IMR-90 (cell line): Measurements from ENCODE around the gene UPF1. TPM values are rescaled to one million over a fixed set of nuclear protein-coding genes. Genes with fewer than 3 reads are reported as not detected.

Experiments used
- ATAC-seq: fragments of 200-7000 bp; cut with Tn5 transposase; 2 replicates; pipeline ENCODE4 v1.9.1; 2020; ENCODE audit warnings: low read depth, mild to moderate bottlenecking, moderate library complexity
- BruUV-seq: library from RNA; stranded (reverse); fragments of 400-500 nt; replicated peaks from 2 replicates; lab custom pipeline; 2021; lab: Mats Ljungman, UMichigan
- CTCF ChIA-PET: fragments of 300-600 bp; formaldehyde crosslinking; extraction: SDS; loops from one replicate; lab custom pipeline; 2021; ENCODE audit warnings: antibody characterized with exemption; lab: Yijun Ruan, JAX
- POLR2A ChIA-PET: fragments of 300-600 bp; sonication (Branson Sonifier 250); formaldehyde crosslinking; loops from one replicate; lab custom pipeline; 2022; ENCODE audit warnings: antibody characterized with exemption; ENCODE audit not compliant: unreplicated experiment; lab: Charles Lee
- DNase-seq: peaks from one replicate; pipeline ENCODE4 v3.0.0; 2013
- H2AFZ ChIP-seq: replicated peaks from 2 replicates; pipeline ENCODE3; 2013; ENCODE audit warnings: low read length, mild to moderate bottlenecking; ENCODE audit not compliant: poor library complexity
- H2AK5ac ChIP-seq: 2 replicates; pipeline ENCODE4 v1.6.1; 2013; ENCODE audit warnings: low read depth, low read length, inconsistent platforms
- H2AK9ac ChIP-seq: replicated peaks from 2 replicates; pipeline ENCODE3; 2013; ENCODE audit warnings: mild to moderate bottlenecking, low read depth, low read length, moderate library complexity; ENCODE audit not compliant: poor library complexity
- H2BK120ac ChIP-seq: 2 replicates; pipeline ENCODE4 v1.6.1; 2013; ENCODE audit warnings: low read depth, low read length, inconsistent platforms
- H2BK15ac ChIP-seq: 3 replicates; pipeline ENCODE4 v1.6.1; 2013; ENCODE audit warnings: low read depth, low read length, inconsistent platforms
- H2BK20ac ChIP-seq: 2 replicates; pipeline ENCODE4 v1.6.1; 2013; ENCODE audit warnings: low read depth, mild to moderate bottlenecking, inconsistent platforms, low read length, moderate library complexity
- H2BK5ac ChIP-seq: 2 replicates; pipeline ENCODE4 v1.6.1; 2013; ENCODE audit warnings: mild to moderate bottlenecking, low read depth, low read length, inconsistent platforms; ENCODE audit not compliant: poor library complexity, severe bottlenecking
- H3K14ac ChIP-seq: replicated peaks from 2 replicates; pipeline ENCODE4 v1.6.1; 2013; ENCODE audit warnings: low read depth, low read length, inconsistent platforms
- H3K18ac ChIP-seq: 2 replicates; pipeline ENCODE4 v1.6.1; 2013; ENCODE audit warnings: low read depth, low read length, control low read depth
- H3K23ac ChIP-seq: 2 replicates; pipeline ENCODE4 v1.6.1; 2013; ENCODE audit warnings: low read depth, low read length, inconsistent platforms
- H3K27ac ChIP-seq: 2 replicates; pipeline ENCODE4 v1.5.1; 2013; ENCODE audit warnings: mild to moderate bottlenecking, control low read depth, low read length; ENCODE audit not compliant: insufficient read depth
- H3K27me3 ChIP-seq: 2 replicates; pipeline ENCODE4 v1.6.1; 2013; ENCODE audit warnings: low read length; ENCODE audit not compliant: control insufficient read depth, insufficient read depth
- H3K36me3 ChIP-seq: 2 replicates; pipeline ENCODE4 v1.6.1; 2013; ENCODE audit warnings: low read length, mixed read lengths; ENCODE audit not compliant: control insufficient read depth, insufficient read depth
- H3K4ac ChIP-seq: 2 replicates; pipeline ENCODE4 v1.6.1; 2013; ENCODE audit warnings: low read depth, low read length, inconsistent platforms
- H3K4me1 ChIP-seq: 2 replicates; pipeline ENCODE4 v1.6.1; 2013; ENCODE audit warnings: low read length, mixed read lengths; ENCODE audit not compliant: control insufficient read depth, insufficient read depth
- H3K4me2 ChIP-seq: 2 replicates; pipeline ENCODE4 v1.6.1; 2013; ENCODE audit warnings: low read depth, mild to moderate bottlenecking, control low read depth, low read length, moderate library complexity
- H3K4me3 ChIP-seq: 2 replicates; pipeline ENCODE4 v1.5.1; 2013; ENCODE audit warnings: low read depth, mild to moderate bottlenecking, control low read depth, low read length, moderate library complexity; ENCODE audit not compliant: insufficient read depth
- H3K56ac ChIP-seq: 2 replicates; pipeline ENCODE4 v1.6.1; 2013; ENCODE audit warnings: low read length, inconsistent platforms; ENCODE audit not compliant: insufficient read depth; ENCODE audit errors: extremely low read depth
- H3K79me1 ChIP-seq, 2 experiments: 2 replicates each; pipeline ENCODE4 v1.6.1; 2013; ENCODE audit warnings: low read length in 2 of 2, inconsistent platforms in 1 of 2, low read depth in 1 of 2
- H3K9ac ChIP-seq: 2 replicates; pipeline ENCODE4 v1.6.1; 2013; ENCODE audit warnings: low read depth, low read length, control low read depth
- H3K9me1 ChIP-seq: 2 replicates; pipeline ENCODE4 v1.6.1; 2013; ENCODE audit warnings: low read length, inconsistent platforms; ENCODE audit not compliant: insufficient read depth
- H3K9me3 ChIP-seq: 2 replicates; pipeline ENCODE4 v1.6.1; 2013; ENCODE audit warnings: low read length; ENCODE audit not compliant: control insufficient read depth, insufficient read depth
- H4K20me1 ChIP-seq: 2 replicates; pipeline ENCODE4 v1.6.1; 2013; ENCODE audit warnings: low read length, inconsistent platforms; ENCODE audit not compliant: insufficient read depth
- H4K5ac ChIP-seq: 2 replicates; pipeline ENCODE4 v1.6.1; 2013; ENCODE audit warnings: mild to moderate bottlenecking, low read depth, low read length, control low read depth
- H4K8ac ChIP-seq, 2 experiments: 2 replicates each; pipeline ENCODE4 v1.6.1; 2013; ENCODE audit warnings: low read depth in 2 of 2, low read length in 2 of 2, control low read depth in 1 of 2, inconsistent platforms in 1 of 2
- H4K91ac ChIP-seq: 2 replicates; pipeline ENCODE4 v1.6.1; 2013; ENCODE audit warnings: low read depth, low read length, inconsistent platforms; ENCODE audit not compliant: insufficient read depth
- RAD21 ChIP-seq: IDR thresholded peaks from 2 replicates; pipeline ENCODE4 v1.6.1; 2012; ENCODE audit warnings: low read length, improper control_type of control experiment
- RFX5 ChIP-seq: IDR thresholded peaks from 2 replicates; pipeline ENCODE4 v1.8.0; 2012; ENCODE audit warnings: low read depth, mild to moderate bottlenecking, low read length, moderate library complexity
- SMC3 ChIP-seq: fragments of 150-350 bp; IDR thresholded peaks from 2 replicates; pipeline ENCODE4 v1.6.1; 2016; ENCODE audit warnings: low read depth, mild to moderate bottlenecking, antibody characterized with exemption, low read length, moderate library complexity
- WGBS, 2 experiments: methylation state at CpG; one replicate each; pipeline versions ENCODE4 v1.1.5 to v1.1.7; 2013; ENCODE audit warnings: missing lambda C conversion rate in 2 of 2; ENCODE audit not compliant: insufficient read length in 1 of 2; ENCODE audit errors: extremely low coverage in 2 of 2; 5-methylcytosine and 5-hydroxymethylcytosine counted together
- dilution Hi-C: fragments of 300-500 bp; cut with HindIII; formaldehyde crosslinking; loops from one replicate; pipeline ENCODE4 v1.14.3; 2018; ENCODE audit warnings: low sequenced_read_pairs; ENCODE audit not compliant: unreplicated experiment
- in situ Hi-C: fragments of 300-500 bp; cut with MboI; formaldehyde crosslinking; loops from 3 replicates; pipeline ENCODE4 v1.14.3; 2019; ENCODE audit warnings: low sequenced_read_pairs, inconsistent platforms, mixed read lengths
- intact Hi-C: fragments of 100-400 bp; cut with micrococcal nuclease; formaldehyde crosslinking; loops from 2 replicates; pipeline ENCODE4 v1.10.0; 2022
- polyA plus RNA-seq, 3 experiments: library from polyadenylated mRNA; depleted of rRNA; stranded (reverse); fragments of >200 nt; gene quantifications; 2 replicates each; pipeline ENCODE4 v1.2.3, GENCODE V29; 2012; ENCODE audit warnings: low replicate concordance in 1 of 3
- total RNA-seq: library from RNA; depleted of rRNA; stranded (reverse); fragments of >200 nt; gene quantifications from 2 replicates; pipeline ENCODE4 v1.2.3, GENCODE V29; 2012
- TF ChIP-seq, protein P1 (sequence below): conservative IDR thresholded peaks from 2 replicates; pipeline ENCODE4 v1.5.1; 2012; ENCODE audit warnings: mild to moderate bottlenecking, low read depth, low read length, improper control_type of control experiment

Gene UPF1
- total and polyA plus RNA-seq, 2 of the 4 experiments (the other 2 are of a cell fraction), result 31.2 to 50.3 TPM

DNA sequence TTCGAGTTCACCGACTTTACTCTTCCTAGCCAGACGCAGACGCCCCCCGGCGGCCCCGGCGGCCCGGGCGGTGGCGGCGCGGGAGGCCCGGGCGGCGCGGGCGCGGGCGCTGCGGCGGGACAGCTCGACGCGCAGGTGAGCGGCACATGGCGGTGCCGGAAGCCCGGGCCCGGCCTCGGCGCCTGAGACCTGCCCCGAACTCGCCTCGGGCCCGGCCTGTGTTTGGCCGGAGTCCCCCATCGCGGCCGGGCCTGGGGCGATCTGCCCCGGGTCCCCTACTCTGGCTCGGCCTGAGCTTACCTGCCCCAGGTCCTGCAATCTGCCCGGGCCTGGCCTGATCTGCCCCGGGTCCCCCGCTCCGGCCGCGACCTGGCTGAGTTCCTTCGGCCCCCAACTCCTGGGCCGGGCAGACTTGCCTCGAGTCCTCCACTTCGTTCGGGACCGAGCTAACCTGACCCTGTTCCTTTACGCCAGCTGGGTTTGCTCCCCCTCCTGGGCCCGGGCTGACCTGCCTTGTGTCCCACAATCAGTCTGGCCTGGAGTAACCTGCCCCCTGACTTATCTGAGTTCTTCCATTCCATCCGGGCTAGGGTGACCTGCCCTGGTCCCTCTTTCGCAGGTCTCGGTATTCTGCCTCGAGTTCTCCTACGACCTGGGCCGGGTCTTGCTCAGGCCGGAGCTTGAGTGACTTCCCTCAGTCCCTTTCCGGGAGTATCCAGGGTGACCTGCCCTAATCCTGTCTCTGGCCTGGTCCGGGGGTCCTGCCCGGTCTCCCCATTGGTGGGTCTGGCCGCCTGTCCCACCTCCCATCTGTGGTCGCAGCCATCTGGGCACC is 764 bp downstream of the UPF1 start:
- H3K9me1 ChIP-seq, result peaks cover 17% of the 10 kb centered on the region
- peak overlapping the region; percentile 53; the same call in 1 of the 2 replicates for H3K23ac ChIP-seq
- peak overlapping the region; percentile 97 for H3K9ac ChIP-seq
- H3K18ac ChIP-seq, result no peak overlapping the region
- no peak for DNase-seq
- H4K91ac ChIP-seq, result peak overlapping the region; percentile 46; the same call in 1 of the 2 replicates
- H4K20me1 ChIP-seq, result peaks cover 56% of the 10 kb centered on the region
- peaks cover 7% of the 10 kb centered on the region for H3K36me3 ChIP-seq
- peak overlapping the region; percentile 80; the same call in 1 of the 2 replicates for H3K4ac ChIP-seq
- ATAC-seq, result peak; percentile 38
- H2BK15ac ChIP-seq, result no peak overlapping the region
- H3K4me1 ChIP-seq, result peaks cover 12% of the 10 kb centered on the region
- CTCF ChIA-PET, result interaction anchor here (0.9 kb wide), 1 partner anchor 42 kb away, joined by 3 read pairs; no protein-coding TSS in a partner anchor
- peak overlapping the region in 1 of 2 experiments; percentile 85; a peak in 3 of 4 replicates for H4K8ac ChIP-seq
- peaks cover 0 to 50% of the 10 kb centered on the region in 2 experiments; a peak in 3 of 4 replicates for H3K79me1 ChIP-seq
- no peak overlapping the region for H2BK20ac ChIP-seq
- H3K4me2 ChIP-seq, result peak overlapping the region; percentile 96
- H3K14ac ChIP-seq, result peak overlapping the region; percentile 88
- peak overlapping the region; percentile 33; the same call in 1 of the 2 replicates for H4K5ac ChIP-seq
- WGBS, 2 experiments, result 0% methylated on average over 43 of the region's 69 CpGs; no CpG with 5 or more reads in 1 of the 2 experiments
- no TSS peak for BruUV-seq
- intact Hi-C loops, result loop anchor here (5.0 kb wide), 1 partner anchor 245 kb away; the partner anchor contains the start of gene REX1BD
- dilution Hi-C loops, result no loop called here
- H3K27ac ChIP-seq, result peak overlapping the region; percentile 81
- peak overlapping the region; percentile 39 for H3K56ac ChIP-seq
- peak overlapping the region; percentile 71 for H2BK5ac ChIP-seq
- H2AFZ ChIP-seq, result peak overlapping the region; percentile 99
- H3K9me3 ChIP-seq, result no peaks in the 10 kb centered on the region
- in situ Hi-C loops, result no loop called here
- H3K27me3 ChIP-seq, result no peaks in the 10 kb centered on the region
- peak overlapping the region; percentile 92; the same call in 1 of the 2 replicates for H2AK5ac ChIP-seq
- TF ChIP-seq SMC3 (peak; percentile 26; the same call in 1 of the 2 replicates), RFX5 (no peak), RAD21 (peak; percentile 18)
- TF ChIP-seq, protein P1, sequence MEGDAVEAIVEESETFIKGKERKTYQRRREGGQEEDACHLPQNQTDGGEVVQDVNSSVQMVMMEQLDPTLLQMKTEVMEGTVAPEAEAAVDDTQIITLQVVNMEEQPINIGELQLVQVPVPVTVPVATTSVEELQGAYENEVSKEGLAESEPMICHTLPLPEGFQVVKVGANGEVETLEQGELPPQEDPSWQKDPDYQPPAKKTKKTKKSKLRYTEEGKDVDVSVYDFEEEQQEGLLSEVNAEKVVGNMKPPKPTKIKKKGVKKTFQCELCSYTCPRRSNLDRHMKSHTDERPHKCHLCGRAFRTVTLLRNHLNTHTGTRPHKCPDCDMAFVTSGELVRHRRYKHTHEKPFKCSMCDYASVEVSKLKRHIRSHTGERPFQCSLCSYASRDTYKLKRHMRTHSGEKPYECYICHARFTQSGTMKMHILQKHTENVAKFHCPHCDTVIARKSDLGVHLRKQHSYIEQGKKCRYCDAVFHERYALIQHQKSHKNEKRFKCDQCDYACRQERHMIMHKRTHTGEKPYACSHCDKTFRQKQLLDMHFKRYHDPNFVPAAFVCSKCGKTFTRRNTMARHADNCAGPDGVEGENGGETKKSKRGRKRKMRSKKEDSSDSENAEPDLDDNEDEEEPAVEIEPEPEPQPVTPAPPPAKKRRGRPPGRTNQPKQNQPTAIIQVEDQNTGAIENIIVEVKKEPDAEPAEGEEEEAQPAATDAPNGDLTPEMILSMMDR, result peak; percentile 27; the same call in 1 of the 2 replicates
- H2BK120ac ChIP-seq, result no peak overlapping the region
- peak overlapping the region; percentile 80 for H3K4me3 ChIP-seq
- peak overlapping the region; percentile 98 for H2AK9ac ChIP-seq
- POLR2A ChIA-PET, result no interaction called here
